ENCODE results near the gene GOLGA7B. TPM values are rescaled to one million over a fixed set of nuclear protein-coding genes. Genes with fewer than 3 reads are reported as not detected.

GOLGA7B gene
- total RNA-seq, 1 experiment from 2014 or later: 1.5 TPM

- in situ Hi-C loops (cut with HindIII; ENCODE audit: low pct_unique_long_range_greater_than_20kb, low sequenced_read_pairs) (no loop called here), intact Hi-C loops (cut with micrococcal nuclease; ENCODE audit: unreplicated experiment) (no loop called here)
- no peak overlapping the region for H3K4me3 ChIP-seq (ENCODE audit: low read depth in 2 of 2, low read length in 2 of 2)
- TF ChIP-seq CTCF (IDR thresholded peaks at IDR 0.05): no peak
- no peak for TF ChIP-seq POLR2AphosphoS5 (IDR thresholded peaks at IDR 0.05; ENCODE audit: low read depth, low read length)
- TF ChIP-seq SIN3A (IDR thresholded peaks at IDR 0.05; ENCODE audit: borderline replicate concordance, insufficient read depth, low read depth, low read length): no peak
- TF ChIP-seq REST (IDR thresholded peaks at IDR 0.05; ENCODE audit: insufficient read depth in 1 of 2, low read depth in 2 of 2, low read length in 1 of 2): no peak
- TF ChIP-seq TCF7L2 (IDR thresholded peaks at IDR 0.05; ENCODE audit: low read depth, low read length): no peak
- H3K27me3 ChIP-seq (ENCODE audit: control insufficient read depth, insufficient read depth, low read length): no peaks in the 10 kb centered on the region; the same call in 1 of the 2 replicates
- ChIA-PET CTCF (no interaction called here), POLR2A (no interaction called here)
- no peaks in the 10 kb centered on the region for H3K9me3 ChIP-seq (ENCODE audit: control insufficient read depth, insufficient read depth, low read depth, low read length)
- no peak overlapping the region for H3K27ac ChIP-seq (ENCODE audit: low read length)
- no peaks in the 10 kb centered on the region for H3K36me3 ChIP-seq (ENCODE audit: control insufficient read depth, insufficient read depth, low read length)
- DNase-seq (ENCODE audit: low read depth, low spot score) (no peak), ATAC-seq (no peak)
- no peaks in the 10 kb centered on the region; the same call in 1 of the 2 replicates for H3K4me1 ChIP-seq (ENCODE audit: control insufficient read depth, insufficient read depth, low read length)
- BruUV-seq (replicated peaks): no TSS peak
These were observed 18.4 kb upstream of the GOLGA7B start for GRCh38 chr10:97831259-97831658.

- Histone ChIP-seq H3K27me3 (ENCODE audit: control insufficient read depth, insufficient read depth, low read length) (no peaks in the 10 kb centered on the region), H3K27ac (ENCODE audit: low read length) (no peak overlapping the region), H3K4me1 (ENCODE audit: control insufficient read depth, insufficient read depth, low read length) (0 out of 2 replicates have a peak, but pooled peaks cover 8% of the 10 kb centered on the region), H3K36me3 (ENCODE audit: control insufficient read depth, insufficient read depth, low read length) (no peaks in the 10 kb centered on the region), H3K4me3 (ENCODE audit: low read depth in 2 of 2, low read length in 2 of 2) (no peak overlapping the region), H3K9me3 (ENCODE audit: control insufficient read depth, insufficient read depth, low read depth, low read length) (no peaks in the 10 kb centered on the region)
- intact Hi-C loops (cut with micrococcal nuclease; ENCODE audit: unreplicated experiment) (no loop called here), in situ Hi-C loops (cut with HindIII; ENCODE audit: low pct_unique_long_range_greater_than_20kb, low sequenced_read_pairs) (no loop called here)
- no peak for ATAC-seq
- ChIA-PET POLR2A (no interaction called here), CTCF (no interaction called here)
- BruUV-seq (replicated peaks): no TSS peak
- TF ChIP-seq CTCF (IDR thresholded peaks at IDR 0.05) (no peak), REST (IDR thresholded peaks at IDR 0.05; ENCODE audit: insufficient read depth in 1 of 2, low read depth in 2 of 2, low read length in 1 of 2) (no peak), SIN3A (IDR thresholded peaks at IDR 0.05; ENCODE audit: borderline replicate concordance, insufficient read depth, low read depth, low read length) (no peak), POLR2AphosphoS5 (IDR thresholded peaks at IDR 0.05; ENCODE audit: low read depth, low read length) (no peak), TCF7L2 (IDR thresholded peaks at IDR 0.05; ENCODE audit: low read depth, low read length) (no peak)
- no peak for DNase-seq (ENCODE audit: low read depth, low spot score)
These were observed 13.2 kb upstream of the GOLGA7B start for GRCh38 chr10:97836446-97836845.
